ENCODE measurements around the gene PRKX.
"Not testable (repeated sequence)": the region's sequence is repeated elsewhere in the genome, so short reads cannot be mapped to it uniquely, and the experiment has no call there.

DNA sequence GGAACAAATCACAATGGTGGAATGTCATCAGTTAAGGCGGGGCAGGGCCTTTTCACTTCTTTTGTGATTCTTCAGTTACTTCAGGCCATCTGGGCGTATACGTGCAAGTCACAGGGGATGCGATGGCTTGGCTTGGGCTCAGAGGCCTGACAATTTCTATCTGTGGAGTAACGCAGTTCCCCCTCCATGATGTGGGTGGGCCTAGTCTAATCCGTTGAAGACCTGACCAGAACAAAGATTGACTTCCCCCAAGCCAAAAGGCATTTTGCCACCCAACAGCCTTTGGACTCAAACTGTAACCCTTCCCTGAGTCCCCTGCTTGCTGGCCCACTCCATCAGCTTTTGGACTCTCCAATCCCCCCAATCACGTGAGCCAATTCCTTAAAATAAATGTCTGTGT, 153.4 kb downstream of the PRKX start:
- TF ChIP-seq, protein P1, sequence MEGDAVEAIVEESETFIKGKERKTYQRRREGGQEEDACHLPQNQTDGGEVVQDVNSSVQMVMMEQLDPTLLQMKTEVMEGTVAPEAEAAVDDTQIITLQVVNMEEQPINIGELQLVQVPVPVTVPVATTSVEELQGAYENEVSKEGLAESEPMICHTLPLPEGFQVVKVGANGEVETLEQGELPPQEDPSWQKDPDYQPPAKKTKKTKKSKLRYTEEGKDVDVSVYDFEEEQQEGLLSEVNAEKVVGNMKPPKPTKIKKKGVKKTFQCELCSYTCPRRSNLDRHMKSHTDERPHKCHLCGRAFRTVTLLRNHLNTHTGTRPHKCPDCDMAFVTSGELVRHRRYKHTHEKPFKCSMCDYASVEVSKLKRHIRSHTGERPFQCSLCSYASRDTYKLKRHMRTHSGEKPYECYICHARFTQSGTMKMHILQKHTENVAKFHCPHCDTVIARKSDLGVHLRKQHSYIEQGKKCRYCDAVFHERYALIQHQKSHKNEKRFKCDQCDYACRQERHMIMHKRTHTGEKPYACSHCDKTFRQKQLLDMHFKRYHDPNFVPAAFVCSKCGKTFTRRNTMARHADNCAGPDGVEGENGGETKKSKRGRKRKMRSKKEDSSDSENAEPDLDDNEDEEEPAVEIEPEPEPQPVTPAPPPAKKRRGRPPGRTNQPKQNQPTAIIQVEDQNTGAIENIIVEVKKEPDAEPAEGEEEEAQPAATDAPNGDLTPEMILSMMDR (IDR thresholded peaks at IDR 0.05): not testable (repeated sequence)
- TF ChIP-seq POLR2A (IDR thresholded peaks at IDR 0.05): not testable (repeated sequence)
